ENCODE measurements around the gene CBARP.
A peak's percentile ranks its signal among the peaks of the same experiment; 100 is the strongest.

Gene CBARP

GRCh38 chr19:1262623-1263123 lies 24.9 kb upstream of the CBARP start:
- no peak for DNase-seq

- DNase-seq: no peak
These were observed 24.2 kb upstream of the CBARP start for GRCh38 chr19:1261798-1262622.

- DNase-seq: no peak
These were observed 23.7 kb upstream of the CBARP start for GRCh38 chr19:1261538-1261797.

- DNase-seq: peak; percentile 82
These were observed 23.1 kb upstream of the CBARP start for GRCh38 chr19:1260749-1261537.

- no peak for DNase-seq
These were observed 22.3 kb upstream of the CBARP start for GRCh38 chr19:1259876-1260748.

- DNase-seq: peak; percentile 43
These were observed 21.5 kb upstream of the CBARP start for GRCh38 chr19:1259206-1259875.

GRCh38 chr19:1258707-1259205 lies 21.0 kb upstream of the CBARP start:
- no peak for DNase-seq

- DNase-seq: no peak
These were observed 20.3 kb upstream of the CBARP start for GRCh38 chr19:1258163-1258492.

- no peak for DNase-seq
These were observed 19.8 kb upstream of the CBARP start for GRCh38 chr19:1257475-1258162.

GRCh38 chr19:1256646-1257474 lies 19.1 kb upstream of the CBARP start:
- no peak for DNase-seq

GRCh38 chr19:1255186-1256161 lies 17.7 kb upstream of the CBARP start:
- DNase-seq: no peak

- DNase-seq: no peak
These were observed 16.9 kb upstream of the CBARP start for GRCh38 chr19:1254530-1255185.

- DNase-seq: no peak
These were observed 16.3 kb upstream of the CBARP start for GRCh38 chr19:1254081-1254527.

GRCh38 chr19:1253514-1254080 lies 15.8 kb upstream of the CBARP start:
- DNase-seq: no peak

- DNase-seq: peak; percentile 95
These were observed 15.2 kb upstream of the CBARP start for GRCh38 chr19:1252821-1253513.

GRCh38 chr19:1252221-1252820 lies 14.5 kb upstream of the CBARP start:
- peak; percentile 96 for DNase-seq

GRCh38 chr19:1251330-1252220 lies 13.8 kb upstream of the CBARP start:
- DNase-seq: peak; percentile 80
